Measurements from ENCODE around the gene MYOM1.
A peak's percentile ranks its signal among the peaks of the same experiment; 100 is the strongest.

The MYOM1 gene

GRCh38 chr18:3250237-3251107, 30.7 kb upstream of the MYOM1 start:
- no peak for TF ChIP-seq CTCF (IDR thresholded peaks at IDR 0.05; ENCODE audit: control insufficient read depth, extremely low read depth, insufficient read depth)
- H3K4me3 ChIP-seq (ENCODE audit: low read depth, low read length) = no peak overlapping the region
- no peak for DNase-seq (ENCODE audit: low read depth)

GRCh38 chr18:3248658-3249359, 29.0 kb upstream of the MYOM1 start:
- peak; percentile 45 for DNase-seq (ENCODE audit: low read depth)
- no peak for TF ChIP-seq CTCF (IDR thresholded peaks at IDR 0.05; ENCODE audit: control insufficient read depth, extremely low read depth, insufficient read depth)

GRCh38 chr18:3248062-3248657, 28.4 kb upstream of the MYOM1 start:
- no peak for TF ChIP-seq CTCF (IDR thresholded peaks at IDR 0.05; ENCODE audit: control insufficient read depth, extremely low read depth, insufficient read depth)
- peak overlapping the region; percentile 71 for H3K4me3 ChIP-seq (ENCODE audit: low read depth, low read length)
- DNase-seq (ENCODE audit: low read depth) = no peak

More at GRCh38 chr18:3248658-3249359, 29.0 kb upstream of the MYOM1 start:
- peak overlapping the region; percentile 71 for H3K4me3 ChIP-seq (ENCODE audit: low read depth, low read length)

GRCh38 chr18:3247240-3248061, 27.7 kb upstream of the MYOM1 start, which contains the start of gene MYL12A:
MYL12A (plus strand) TSS chr18:3247801; CDS start chr18:3253248, 5,447 bp downstream.
- DNase-seq (ENCODE audit: low read depth) = peak; percentile 98
- TF ChIP-seq CTCF (IDR thresholded peaks at IDR 0.05; ENCODE audit: control insufficient read depth, extremely low read depth, insufficient read depth) = no peak
- H3K4me3 ChIP-seq (ENCODE audit: low read depth, low read length) = peak within 1 kb of the TSS; percentile 71

GRCh38 chr18:3246635-3247239, 27.0 kb upstream of the MYOM1 start:
- DNase-seq (ENCODE audit: low read depth) = no peak
- TF ChIP-seq CTCF (IDR thresholded peaks at IDR 0.05; ENCODE audit: control insufficient read depth, extremely low read depth, insufficient read depth) = no peak
- peak overlapping the region; percentile 71 for H3K4me3 ChIP-seq (ENCODE audit: low read depth, low read length)
